GM21423 (cell line): ENCODE results near the gene TRAIP.
"Not testable (repeated sequence)": the region's sequence is repeated elsewhere in the genome, so short reads cannot be mapped to it uniquely, and the experiment has no call there.

ENCODE experiments used
- ATAC-seq: cut with Tn5 transposase; IDR thresholded peaks from one replicate; pipeline ENCODE4 v1.9.1; 2021; ENCODE audit warnings: mild to moderate bottlenecking, moderate library complexity; ENCODE audit not compliant: unreplicated experiment

TRAIP gene

GRCh38 chr3:49831341-49831740, 25.0 kb downstream of the TRAIP start:
- no peak for ATAC-seq

- ATAC-seq = no peak
These were observed 30.3 kb downstream of the TRAIP start for GRCh38 chr3:49826016-49826415.

- not testable (repeated sequence) for ATAC-seq
These were observed 33.2 kb downstream of the TRAIP start for GRCh38 chr3:49823131-49823530.

- ATAC-seq = peak; percentile 87
These were observed 42.7 kb downstream of the TRAIP start, which contains the start of gene UBA7 for GRCh38 chr3:49813497-49814174. Gene UBA7, minus strand, starts transcription at chr3:49813953. Its CDS starts 166 bp downstream, at chr3:49813787.

- ATAC-seq = no peak
These were observed 43.4 kb downstream of the TRAIP start for GRCh38 chr3:49812916-49813496.

GRCh38 chr3:49807431-49808114, 48.8 kb downstream of the TRAIP start:
- no peak for ATAC-seq

GRCh38 chr3:49806850-49807249, 49.5 kb downstream of the TRAIP start:
- no peak for ATAC-seq

- no peak for ATAC-seq
These were observed 50.3 kb downstream of the TRAIP start for GRCh38 chr3:49805897-49806701.

GRCh38 chr3:49805367-49805782, 51.0 kb downstream of the TRAIP start:
- no peak for ATAC-seq

GRCh38 chr3:49804141-49805041, 52.0 kb downstream of the TRAIP start:
- ATAC-seq = no peak

- ATAC-seq = no peak
These were observed 52.8 kb downstream of the TRAIP start for GRCh38 chr3:49803465-49804140.

- peak; percentile 51 for ATAC-seq
These were observed 53.5 kb downstream of the TRAIP start, which contains the start of gene INKA1 for GRCh38 chr3:49802719-49803464. Gene INKA1, plus strand, starts transcription at chr3:49803261. Its CDS starts 132 bp downstream, at chr3:49803393.

- no peak for ATAC-seq
These were observed 55.2 kb downstream of the TRAIP start for GRCh38 chr3:49801160-49801559.

- ATAC-seq = no peak
These were observed 56.6 kb downstream of the TRAIP start, which contains the start of gene CDHR4 for GRCh38 chr3:49799761-49800160. Gene CDHR4, minus strand, starts transcription at chr3:49799873. Its CDS starts 61 bp downstream, at chr3:49799812.

GRCh38 chr3:49799105-49799504, 57.3 kb downstream of the TRAIP start:
- ATAC-seq = no peak

- no peak for ATAC-seq
These were observed 61.1 kb downstream of the TRAIP start for GRCh38 chr3:49794926-49795905.

GRCh38 chr3:49794431-49794830, 61.9 kb downstream of the TRAIP start:
- ATAC-seq = no peak
